OCI-LY3 (cell line): ENCODE measurements around the gene AK4.

Experiments
- CTCF ChIP-seq: fragments of 200-600, 300-600 bp; sonication (generic); IDR thresholded peaks from 2 replicates; pipeline ENCODE4 v1.5.1; 2014; ENCODE audit warnings: antibody characterized with exemption, low read length, low read depth
- EZH2phosphoT487 ChIP-seq: fragments of 200-600 bp; shearing (Covaris generic); IDR thresholded peaks from 2 replicates; pipeline ENCODE4 v1.6.1; 2018; ENCODE audit warnings: antibody characterized with exemption, mixed run types, low read depth

GRCh38 chr1:65255035-65255655, 107.1 kb downstream of the AK4 start:
- TF ChIP-seq CTCF = no peak
- TF ChIP-seq EZH2phosphoT487 = no peak
